Esophagus muscularis mucosa (tissue), 3 donors: ENCODE results near the gene ZSCAN31.

Experiments
- CTCF ChIP-seq, 3 experiments: fragments of 200-600 bp in 2 of 3; fragments of 450-650 bp in 1 of 3; sonication (generic) in 2 of 3; IDR thresholded peaks; one replicate each; pipeline ENCODE4 v1.5.1; 2017 to 2019; ENCODE audit warnings: antibody characterized with exemption in 3 of 3, mild to moderate bottlenecking in 2 of 3, moderate library complexity in 1 of 3
- POLR2A ChIP-seq: fragments of 450-650 bp; IDR thresholded peaks from one replicate; pipeline ENCODE4 v1.6.1; 2017; ENCODE audit warnings: antibody characterized with exemption, moderate library complexity, mild to moderate bottlenecking, low read depth
- POLR2AphosphoS5 ChIP-seq, 2 donors: sonication (generic); formaldehyde crosslinking; IDR thresholded peaks; one replicate each; pipeline ENCODE4 v1.6.1; 2017; ENCODE audit warnings: antibody characterized with exemption in 2 of 2

GRCh38 chr6:28335564-28336283, at the start of gene ZSCAN31:
- TF ChIP-seq POLR2A, result peak; percentile 71
- TF ChIP-seq POLR2AphosphoS5 (IDR thresholded peaks at IDR 0.05), result peak; percentile 84 to 98
- TF ChIP-seq CTCF (IDR thresholded peaks at IDR 0.05), result no peak
